ENCODE measurements around the gene CYB5B.

CYB5B gene

DNA sequence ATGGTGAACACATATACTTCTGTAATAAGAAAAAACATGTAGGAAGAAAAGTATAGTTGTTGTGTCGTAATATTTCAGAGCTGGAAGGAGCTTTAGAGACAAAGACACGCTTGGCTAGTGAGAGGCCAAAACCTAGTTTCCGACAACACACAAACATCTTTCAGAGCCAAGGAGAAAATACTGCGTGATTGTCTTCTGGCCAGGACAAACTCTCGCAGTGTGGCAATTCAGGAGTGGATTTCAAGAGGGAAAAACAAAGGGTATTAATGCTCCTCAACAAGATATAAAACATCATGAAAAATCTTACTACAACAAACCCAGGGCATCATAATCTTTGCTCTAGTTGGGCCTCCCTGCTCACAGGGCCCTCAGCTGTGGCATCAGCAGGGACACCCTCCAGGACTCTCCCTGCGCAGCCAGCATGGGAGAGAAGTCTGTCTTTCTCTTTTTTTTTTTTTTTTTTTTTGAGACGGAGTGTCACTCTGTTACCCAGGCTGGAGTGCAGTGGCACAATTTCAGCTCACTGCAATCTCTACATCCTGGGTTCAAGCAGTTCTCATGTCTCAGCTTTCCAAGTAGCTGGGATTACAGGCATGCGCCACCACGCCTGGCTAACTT lies 66.4 kb downstream of the CYB5B start:
- no peak for DNase-seq

DNA sequence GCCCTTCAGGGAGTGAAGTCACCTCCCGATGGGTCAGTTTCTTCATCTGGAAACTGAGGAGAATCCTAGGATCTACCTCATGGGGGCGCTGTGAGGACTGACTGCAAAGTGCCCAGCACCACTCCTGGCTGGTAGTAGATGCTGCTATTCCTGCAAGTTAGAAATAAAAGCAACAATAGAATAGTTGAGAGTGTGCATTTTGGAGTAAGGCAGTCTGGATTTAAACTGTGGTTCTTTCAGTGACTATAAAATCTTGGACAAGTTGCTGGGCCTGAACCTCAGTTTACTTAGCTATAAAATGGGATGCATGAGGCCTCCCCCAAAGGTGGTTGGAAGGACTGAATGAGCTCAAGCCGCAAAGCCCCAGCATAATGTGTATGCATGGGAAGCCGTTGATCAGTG lies 70.6 kb downstream of the CYB5B start:
- DNase-seq: peak; percentile 41 to 53

DNA sequence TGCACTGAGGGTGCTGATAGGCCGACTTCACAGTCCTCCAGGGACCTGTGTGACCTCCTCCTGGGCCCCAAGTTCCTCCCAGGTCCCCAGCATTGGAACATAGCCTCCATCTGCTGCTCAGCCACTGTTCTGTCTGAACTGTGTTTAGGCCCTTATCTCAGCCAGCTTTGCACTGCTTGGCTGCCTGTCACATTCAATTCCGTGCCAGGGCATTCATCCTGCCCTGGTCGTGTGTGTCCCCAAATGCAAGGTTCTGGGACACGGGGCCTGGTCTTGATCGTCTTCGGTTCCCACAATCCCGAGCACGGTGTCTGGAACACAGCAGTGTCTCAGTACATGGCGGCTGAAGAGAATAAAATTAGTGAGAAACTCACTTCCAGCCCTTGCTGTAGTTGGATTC lies 71.4 kb downstream of the CYB5B start:
- DNase-seq: no peak

DNA sequence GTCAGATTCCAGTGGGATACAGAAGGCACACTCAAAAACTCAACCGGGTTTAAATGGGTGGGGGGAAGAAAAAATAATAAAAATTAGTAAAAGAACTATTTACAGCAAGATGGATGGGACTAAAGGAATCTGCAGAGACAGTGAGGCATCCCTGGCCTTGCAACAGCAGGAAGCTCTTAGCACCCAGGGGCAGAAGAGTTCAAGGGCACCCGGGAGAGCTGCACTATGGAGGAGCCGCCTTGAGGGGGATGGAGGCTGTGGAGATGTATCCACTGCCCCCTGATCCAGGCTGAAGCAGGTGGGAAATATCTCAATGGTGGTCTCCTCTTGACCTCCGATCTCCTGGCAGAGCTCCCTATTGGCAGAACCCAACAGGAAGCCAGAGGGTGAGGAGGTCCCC lies 72.0 kb downstream of the CYB5B start:
- no peak for DNase-seq

DNA sequence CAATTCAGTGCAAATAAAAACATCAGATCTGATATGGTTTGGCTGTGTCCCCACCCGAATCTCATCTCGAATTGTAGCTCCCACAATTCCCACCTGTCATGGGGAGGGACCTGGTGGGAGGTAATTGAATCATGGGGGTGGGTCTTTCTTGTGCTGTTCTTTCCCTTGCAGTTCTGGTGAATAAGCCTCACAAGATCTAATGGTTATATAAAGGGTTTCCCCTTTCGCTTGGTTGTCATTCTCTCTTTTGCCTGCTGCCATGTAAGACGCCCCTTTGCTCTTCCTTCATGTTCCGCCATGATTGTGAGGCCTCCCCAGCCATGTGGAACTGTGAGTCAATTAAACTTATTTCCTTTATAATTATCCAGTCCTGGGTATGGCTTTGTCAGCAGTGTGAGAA lies 72.5 kb downstream of the CYB5B start:
- DNase-seq: no peak

DNA sequence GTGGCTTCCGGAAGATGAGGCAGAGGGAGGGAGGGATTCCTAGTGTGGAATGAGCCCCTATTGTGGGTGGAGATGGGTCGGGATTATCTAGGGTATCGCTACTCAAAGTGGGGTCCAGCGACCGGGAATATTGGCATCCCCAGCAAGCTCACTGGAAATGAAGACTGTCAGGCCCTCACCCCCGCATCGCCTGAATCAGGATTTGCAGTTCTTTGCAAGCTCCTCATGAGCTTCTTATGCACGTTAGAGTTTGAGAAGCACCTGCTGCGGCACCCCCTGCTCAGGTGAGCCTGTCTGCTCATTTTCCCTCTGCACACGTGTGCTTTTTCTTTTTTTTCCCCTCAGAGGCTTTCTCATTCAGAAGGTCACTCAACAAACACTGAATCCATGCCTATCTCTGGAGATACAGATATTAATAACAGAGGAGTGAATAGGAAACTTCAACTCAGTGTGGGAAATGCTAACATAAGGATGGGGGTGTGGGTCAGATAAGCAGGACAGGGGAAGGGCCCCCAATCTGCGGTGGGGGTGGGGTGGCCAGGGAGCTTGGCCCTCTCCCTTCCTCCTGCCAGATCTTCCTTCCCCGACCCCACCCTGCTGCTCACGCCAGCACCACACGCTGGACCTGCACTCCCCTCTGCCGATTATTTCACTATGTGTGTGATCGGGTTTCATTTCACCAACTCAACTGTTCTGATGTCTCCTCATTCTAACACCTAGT lies 73.6 kb downstream of the CYB5B start:
- no peak for DNase-seq

DNA sequence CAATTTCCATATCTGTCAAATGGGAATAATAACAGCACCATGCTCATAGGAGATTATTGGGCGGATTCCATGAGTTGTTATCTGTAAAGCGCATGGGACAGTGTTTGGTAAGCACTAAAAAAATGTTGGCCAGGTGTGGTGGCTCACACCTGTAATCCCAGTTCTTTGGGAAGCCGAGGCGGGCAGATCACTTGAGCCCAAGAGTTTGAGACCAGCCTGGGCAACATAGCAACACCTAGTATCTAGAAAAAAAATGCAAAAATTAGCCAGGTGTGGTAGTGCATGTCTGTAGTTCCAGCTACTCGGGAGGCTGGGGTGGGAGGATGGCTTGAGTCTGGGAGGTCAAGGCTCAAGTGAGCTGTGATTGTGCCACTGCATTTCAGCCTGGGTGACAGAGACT lies 74.5 kb downstream of the CYB5B start:
- DNase-seq: no peak

DNA sequence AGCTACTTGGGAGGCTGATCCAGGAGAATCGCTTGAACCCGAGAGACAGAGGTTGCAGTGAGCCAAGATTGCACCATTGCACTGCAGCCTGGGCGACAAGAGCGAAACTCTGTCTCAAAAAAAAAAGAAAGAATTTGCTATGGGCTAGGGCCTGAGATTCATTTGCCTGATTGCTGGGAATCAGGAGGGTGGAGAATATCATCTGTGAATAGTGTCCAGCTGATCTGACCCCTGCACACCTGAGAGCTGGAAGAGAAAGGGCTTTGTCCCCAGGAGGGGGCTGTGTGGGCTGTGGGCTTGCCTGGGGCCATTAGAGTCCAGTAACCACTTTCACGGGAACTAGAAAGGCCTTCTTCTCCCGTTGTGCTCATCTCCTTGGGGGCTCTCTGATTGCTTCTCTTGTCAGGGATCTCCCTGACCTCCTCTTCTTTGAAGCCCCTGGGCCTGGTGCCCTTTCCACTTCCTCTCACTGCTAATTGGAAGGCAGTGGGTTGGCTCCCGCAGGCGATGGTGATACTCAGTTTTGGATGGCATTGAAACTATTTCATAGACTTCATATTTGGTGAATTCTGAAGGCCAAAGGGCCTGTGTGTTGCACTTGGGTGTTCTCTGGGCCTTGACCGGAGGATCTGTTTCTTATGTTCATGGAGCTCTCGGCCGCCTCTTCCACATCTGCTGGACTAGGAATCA lies 75.3 kb downstream of the CYB5B start:
- DNase-seq: no peak

DNA sequence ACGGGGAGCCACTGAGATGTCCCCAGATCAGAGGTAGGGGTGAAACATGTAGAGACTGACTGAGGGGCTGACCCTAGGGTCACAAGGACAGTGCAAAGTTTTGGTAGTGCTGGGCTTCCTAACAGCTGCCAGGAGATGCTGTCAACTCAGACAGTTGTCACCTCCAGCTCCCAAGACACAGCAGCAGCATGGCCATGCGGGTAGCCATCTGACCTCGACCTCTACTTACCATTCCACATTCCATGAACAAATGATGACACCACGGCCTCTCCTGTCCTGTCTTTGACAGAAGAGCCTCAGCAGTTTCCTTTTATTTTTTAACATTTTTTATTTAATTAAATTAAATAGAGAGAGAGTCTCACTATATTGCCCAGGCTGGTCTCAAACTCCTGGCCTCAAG lies 76.1 kb downstream of the CYB5B start:
- DNase-seq: no peak

DNA sequence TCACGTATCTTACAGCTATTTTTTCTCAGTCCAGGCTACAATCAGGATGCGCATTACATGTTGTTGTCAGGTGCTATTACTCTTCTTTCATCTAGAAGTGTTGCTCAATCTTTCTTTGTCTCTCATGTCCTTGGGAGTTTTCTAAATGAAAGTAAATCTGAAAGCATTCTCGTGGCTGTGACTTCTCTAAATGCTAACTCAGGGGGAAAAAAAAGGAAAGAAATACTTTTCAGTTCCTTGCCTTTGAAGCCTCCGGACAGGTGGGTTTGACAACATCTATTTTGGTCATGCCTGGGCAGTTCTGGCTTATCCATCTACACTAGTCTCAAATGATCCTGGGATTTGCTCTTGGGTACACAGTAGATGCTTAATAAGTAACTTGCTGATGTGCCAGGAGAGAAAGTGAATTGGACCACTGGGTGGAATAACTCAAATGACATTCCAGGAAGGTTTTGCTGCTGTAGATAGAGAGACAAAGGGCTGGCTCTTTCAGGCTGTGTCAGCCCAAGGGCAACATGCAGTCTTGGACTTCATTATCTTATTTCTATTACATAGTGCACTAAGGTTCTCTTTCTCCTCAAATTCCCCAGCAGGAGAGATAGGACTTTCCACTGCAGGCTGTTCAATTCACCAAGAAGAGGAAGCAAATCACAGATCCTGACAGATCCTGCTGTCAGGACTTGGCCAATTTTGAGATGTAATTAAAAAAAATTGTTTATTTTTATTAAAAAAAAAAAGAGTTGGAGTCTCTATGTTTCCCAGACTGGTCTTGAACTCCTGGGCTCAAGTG lies 77.7 kb downstream of the CYB5B start:
- DNase-seq: no peak

DNA sequence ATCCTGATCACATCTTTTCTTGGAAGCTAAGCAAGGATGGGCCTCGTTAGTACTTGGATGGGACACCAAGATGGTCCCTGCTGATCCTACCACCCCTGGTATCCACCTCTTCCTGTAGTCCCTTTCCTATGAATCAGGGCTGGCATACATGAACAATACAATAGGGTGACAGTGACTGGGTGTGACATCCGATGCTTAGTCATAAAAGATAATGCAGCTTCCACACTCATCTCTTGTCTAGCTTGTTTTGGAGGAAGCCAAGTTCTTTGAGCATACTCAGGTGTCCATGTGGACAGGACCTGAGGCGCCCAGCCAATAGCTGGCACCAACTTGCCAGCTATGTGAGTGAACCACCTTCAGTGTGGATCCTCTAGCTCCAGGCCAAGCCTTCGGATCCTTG lies 78.8 kb downstream of the CYB5B start:
- no peak for DNase-seq

DNA sequence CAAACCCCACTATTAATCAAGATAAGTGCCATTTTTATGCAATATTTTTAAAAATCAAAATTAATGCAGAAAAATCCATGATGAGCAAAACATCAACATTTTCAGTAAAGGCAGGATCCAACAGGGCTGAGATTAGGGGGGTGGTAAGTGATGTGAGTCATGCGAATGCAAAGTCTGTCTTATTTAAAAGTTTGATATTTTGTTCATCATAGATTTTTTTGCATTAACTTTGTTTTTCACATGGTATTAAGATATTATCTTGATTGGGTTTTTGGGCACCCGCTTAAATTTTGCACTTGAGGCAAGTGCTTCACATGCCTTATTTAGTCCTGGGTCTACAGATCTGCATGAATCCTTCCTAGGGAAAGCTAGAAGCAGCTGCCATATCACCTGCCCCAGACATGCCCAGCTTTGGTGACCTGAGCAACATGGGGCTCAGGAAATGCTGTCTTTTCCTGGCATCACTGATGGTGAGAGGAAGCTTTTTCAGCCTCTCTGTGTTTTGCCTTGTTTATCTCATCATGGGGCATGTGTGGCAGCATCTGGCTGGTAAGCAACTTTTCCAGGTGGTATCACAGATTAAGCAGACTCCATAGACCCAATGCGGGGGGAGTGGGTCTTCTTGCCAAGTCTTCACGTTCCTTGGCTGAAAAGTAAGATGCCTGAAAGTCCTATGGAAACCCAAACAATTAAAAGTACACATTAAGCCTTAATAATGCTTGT lies 83.8 kb downstream of the CYB5B start:
- no peak for DNase-seq

DNA sequence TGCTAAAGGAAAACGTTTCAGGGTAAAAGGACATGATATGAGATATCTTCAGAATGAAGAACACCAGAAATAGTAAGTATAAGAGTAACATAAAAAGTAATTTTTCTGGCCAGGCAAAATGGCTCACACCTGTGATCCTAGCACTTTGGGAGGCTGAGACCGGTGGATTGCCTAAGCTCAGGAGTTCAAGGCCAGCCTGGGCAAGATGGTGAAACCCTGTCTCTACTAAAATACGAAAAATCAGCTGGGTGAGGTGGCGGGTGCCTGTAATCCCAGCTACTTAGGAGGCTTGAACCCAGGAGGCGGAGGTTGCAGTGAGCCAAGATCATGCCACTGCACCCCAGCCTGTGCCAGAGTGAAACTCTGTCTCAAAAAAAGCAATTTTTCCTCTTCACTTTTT lies 84.7 kb downstream of the CYB5B start:
- no peak for DNase-seq

DNA sequence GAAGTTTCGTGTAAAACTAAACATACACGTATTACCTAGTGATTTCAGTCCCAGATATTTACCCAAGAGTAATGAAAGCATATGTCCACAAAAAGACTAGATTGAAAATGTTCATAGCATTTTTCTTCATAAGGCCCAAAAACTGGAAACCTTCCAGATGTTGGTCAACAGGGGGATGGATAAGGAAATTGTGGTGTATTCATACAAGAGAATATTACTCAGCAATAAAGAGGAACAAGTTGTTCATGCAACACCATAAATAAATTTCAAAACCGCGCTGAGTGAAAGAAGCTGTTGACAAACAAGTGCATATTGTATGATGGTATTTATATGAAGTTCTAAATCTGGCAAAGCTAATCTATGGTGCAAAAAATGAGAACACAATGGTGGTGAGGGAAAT lies 87.2 kb downstream of the CYB5B start:
- DNase-seq: no peak

DNA sequence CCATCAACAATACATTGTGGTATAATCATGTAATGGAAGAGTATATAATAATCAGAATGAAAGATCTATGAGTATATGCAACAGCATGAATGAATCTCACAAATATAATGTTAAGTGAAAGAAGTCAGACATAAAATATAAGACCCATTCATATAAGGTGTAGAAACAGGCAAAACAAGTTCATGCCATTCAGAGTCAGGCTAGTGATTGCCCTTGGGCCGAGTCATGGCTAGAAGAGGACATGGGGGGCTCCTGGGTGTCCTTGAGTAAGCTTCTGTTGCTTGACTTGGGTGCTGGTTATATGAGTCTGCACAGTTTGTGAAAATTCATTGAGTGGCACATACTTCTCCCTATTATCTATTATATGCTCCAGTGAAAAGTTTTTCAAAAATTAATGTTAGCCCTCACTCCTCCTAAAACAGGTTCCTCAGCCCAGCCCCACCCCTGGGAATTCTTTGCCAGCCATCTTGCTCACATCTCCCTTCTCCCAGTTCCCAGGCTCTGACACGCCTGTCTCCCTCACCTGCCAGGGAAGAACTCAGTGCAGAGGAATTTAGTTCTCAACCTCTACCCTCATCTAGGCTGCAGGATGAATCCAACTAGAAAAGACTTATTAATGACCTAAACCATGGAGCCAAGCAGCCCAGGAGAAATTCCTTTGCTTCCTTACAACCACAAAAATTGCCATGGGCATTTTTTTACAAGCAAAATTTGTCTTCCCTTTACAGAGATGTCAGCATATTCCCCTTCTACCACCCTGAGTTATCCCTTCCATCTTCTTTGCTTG lies 89.0 kb downstream of the CYB5B start:
- DNase-seq: no peak

DNA sequence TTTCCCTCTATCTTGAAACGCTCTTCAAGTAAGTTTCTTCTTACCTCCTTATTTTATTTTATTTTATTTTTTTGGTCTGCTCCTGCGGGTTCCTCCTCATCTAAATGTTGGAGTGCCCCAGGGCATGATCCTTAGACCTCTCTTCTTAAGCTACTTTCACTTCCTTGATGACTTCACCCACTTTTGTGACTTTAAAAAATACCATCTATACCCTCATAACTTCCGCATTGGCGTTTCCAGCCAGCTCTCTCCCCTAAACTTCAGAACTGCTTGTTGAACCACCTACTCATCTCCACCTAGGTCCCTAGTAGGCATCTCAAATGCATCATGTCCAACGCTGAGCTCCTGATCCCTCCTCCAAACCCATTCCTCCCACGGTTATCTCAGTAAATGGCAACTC lies 89.9 kb downstream of the CYB5B start:
- DNase-seq: no peak

Measured in activated T-cell treated with anti-CD3 and anti-CD28 coated beads, Interleukin-2, amount 50 U/mL, for 48 hours (primary cell).